Inferior parietal cortex (tissue), 1 donor: ENCODE data around the gene ST6GALNAC2.
"Not testable (repeated sequence)": the region's sequence is repeated elsewhere in the genome, so short reads cannot be mapped to it uniquely, and the experiment has no call there.

ENCODE experiments used
- DNase-seq: peaks from one replicate; pipeline ENCODE4 v3.0.0-alpha.2; 2016; ENCODE audit errors: extremely low spot score

Gene ST6GALNAC2

GRCh38 chr17:76540381-76541300, 45.0 kb downstream of the ST6GALNAC2 start:
- DNase-seq, result peak; percentile 96

GRCh38 chr17:76539631-76540271, 45.9 kb downstream of the ST6GALNAC2 start, which contains the start of gene PRCD:
TSS of gene PRCD (plus strand) at chr17:76540044. CDS start at chr17:76540142, 98 bp downstream.
- no peak for DNase-seq

GRCh38 chr17:76538941-76539570, 46.6 kb downstream of the ST6GALNAC2 start:
- no peak for DNase-seq

- no peak for DNase-seq
Observed at GRCh38 chr17:76538281-76538931, 47.3 kb downstream of the ST6GALNAC2 start.

- no peak for DNase-seq
Observed at GRCh38 chr17:76537578-76538280, 47.9 kb downstream of the ST6GALNAC2 start, which contains the start of gene CYGB. TSS of gene CYGB (minus strand) at chr17:76537709. CDS start at chr17:76537542, 167 bp downstream.

- DNase-seq, result no peak
Observed at GRCh38 chr17:76537288-76537577, 48.4 kb downstream of the ST6GALNAC2 start.

- no peak for DNase-seq
Observed at GRCh38 chr17:76536511-76537287, 49.0 kb downstream of the ST6GALNAC2 start.

GRCh38 chr17:76535788-76536510, 49.7 kb downstream of the ST6GALNAC2 start:
- DNase-seq, result no peak

GRCh38 chr17:76534831-76535732, 50.6 kb downstream of the ST6GALNAC2 start:
- DNase-seq, result no peak

GRCh38 chr17:76533640-76534359, 51.9 kb downstream of the ST6GALNAC2 start:
- not testable (repeated sequence) for DNase-seq

GRCh38 chr17:76532072-76532651, 53.5 kb downstream of the ST6GALNAC2 start:
- no peak for DNase-seq

- no peak for DNase-seq
Observed at GRCh38 chr17:76531486-76532038, 54.1 kb downstream of the ST6GALNAC2 start.

GRCh38 chr17:76530811-76531485, 54.7 kb downstream of the ST6GALNAC2 start:
- DNase-seq, result no peak

- DNase-seq, result no peak
Observed at GRCh38 chr17:76530095-76530723, 55.5 kb downstream of the ST6GALNAC2 start.

- DNase-seq, result no peak
Observed at GRCh38 chr17:76529224-76530094, 56.2 kb downstream of the ST6GALNAC2 start.
